Activated gamma-delta T cell treated with Interleukin-2 at 50 U/mL for 16 hours (primary cell): ENCODE results near the gene NLRP12.
"Not testable (repeated sequence)": the region's sequence is repeated elsewhere in the genome, so short reads cannot be mapped to it uniquely, and the experiment has no call there.

ENCODE experiments used
- DNase-seq: peaks from one replicate; pipeline ENCODE4 v3.0.0-alpha.2; 2020

NLRP12 gene

DNA sequence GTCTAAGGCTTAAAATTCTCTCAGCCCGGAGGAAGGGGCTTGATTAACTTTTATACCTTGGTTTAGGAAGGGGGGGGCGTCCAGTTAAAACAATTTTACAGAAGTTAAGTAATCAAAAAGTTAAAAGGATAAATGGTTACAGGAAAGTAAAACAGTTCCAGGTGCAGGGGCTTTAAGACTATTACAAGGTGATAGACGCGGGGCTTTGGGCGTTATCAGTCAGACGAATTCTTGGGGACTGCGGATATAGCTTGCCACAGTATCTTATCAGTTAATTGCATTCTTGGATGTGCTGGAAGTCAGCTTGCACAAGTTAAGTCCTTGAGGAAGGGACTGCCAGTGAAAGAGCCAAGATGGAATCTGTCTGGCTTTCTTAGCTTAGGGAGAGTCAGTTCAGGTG lies 49.6 kb downstream of the NLRP12 start:
- not testable (repeated sequence) for DNase-seq

DNA sequence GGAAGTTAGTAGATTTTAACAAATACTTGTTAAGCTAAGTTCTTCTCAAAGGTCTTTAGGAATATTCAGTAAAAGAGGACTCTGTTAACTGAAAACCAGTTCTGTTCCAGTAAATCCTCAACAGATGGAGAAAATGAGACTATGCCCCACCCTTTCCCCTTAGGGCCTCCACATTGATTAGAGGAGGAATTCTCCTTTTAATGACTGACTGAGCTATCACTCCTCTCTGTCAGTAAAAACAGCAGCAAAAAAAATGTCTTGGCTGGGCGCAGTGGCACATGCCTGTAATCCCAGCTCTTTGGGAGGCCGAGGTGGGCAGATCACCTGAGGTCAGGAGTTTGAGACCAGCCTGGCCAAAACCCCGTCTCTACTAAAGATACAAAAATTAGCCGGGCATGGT lies 50.1 kb downstream of the NLRP12 start:
- DNase-seq: no peak

DNA sequence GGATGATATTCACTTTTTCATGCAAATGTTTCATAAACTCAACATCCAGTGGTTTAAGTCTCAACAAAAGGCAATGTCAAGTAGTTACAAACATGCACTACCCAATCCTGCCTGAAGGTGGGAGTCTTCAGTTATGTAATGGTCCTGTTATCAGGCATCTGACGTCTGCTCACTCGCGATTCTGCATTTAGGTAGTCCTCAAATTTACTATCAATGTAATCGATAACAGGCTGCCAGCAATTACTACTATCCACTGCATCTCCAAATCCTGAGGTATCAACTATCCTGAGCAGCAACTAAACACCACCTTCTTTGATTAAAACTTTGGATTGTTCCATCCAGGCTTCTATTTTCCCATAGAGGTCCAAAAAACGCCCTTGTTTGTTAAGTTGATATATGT lies 51.2 kb downstream of the NLRP12 start:
- peak; percentile 46 for DNase-seq

DNA sequence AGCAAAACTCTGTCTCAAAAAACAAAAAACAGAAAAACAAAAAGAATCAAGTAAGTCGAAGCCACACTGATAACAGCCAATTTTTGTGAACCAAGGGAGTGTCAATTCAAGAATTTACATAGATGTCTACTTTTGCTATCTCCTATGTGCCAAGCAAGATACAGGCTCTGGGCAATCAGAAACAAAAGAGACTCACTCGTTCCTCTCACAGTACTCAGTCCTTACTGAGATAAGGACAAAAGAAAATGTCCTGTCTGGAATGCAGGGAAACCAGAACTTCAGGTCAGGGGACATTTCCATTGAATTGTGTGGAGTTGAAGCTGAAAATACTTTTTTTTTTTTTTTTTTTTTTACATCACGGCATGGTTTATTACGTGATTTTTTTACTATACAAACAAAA lies 53.0 kb downstream of the NLRP12 start:
- DNase-seq: no peak

DNA sequence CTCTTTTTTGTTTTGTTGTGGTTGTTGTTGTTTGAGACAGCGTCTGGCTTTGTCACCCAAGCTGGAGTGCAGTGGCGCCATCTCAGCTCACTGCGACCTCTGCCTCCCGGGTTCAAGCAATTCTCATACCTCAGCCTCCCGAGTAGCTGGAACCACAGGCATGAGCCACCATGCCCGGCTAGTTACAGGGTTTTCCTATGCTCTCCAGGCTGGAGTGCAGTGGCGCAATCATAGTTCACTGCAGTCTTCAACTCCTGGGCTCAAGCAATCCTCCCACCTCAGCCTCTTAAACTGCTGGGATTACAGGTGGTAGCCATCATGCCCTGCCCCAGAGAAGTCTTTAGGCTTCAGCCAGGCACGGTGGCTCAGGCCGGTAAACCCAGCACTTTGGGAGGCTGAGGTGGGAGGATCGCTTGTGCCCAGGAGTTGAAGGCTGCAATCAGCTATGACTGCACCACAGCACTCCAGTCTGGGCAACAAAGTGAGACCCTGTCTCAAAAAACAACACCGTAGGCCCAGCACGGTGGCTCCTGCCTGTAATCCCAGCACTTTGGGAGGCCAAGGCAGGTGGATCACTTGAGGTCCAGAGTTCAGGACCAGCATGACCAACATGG lies 54.3 kb downstream of the NLRP12 start:
- DNase-seq: not testable (repeated sequence)

DNA sequence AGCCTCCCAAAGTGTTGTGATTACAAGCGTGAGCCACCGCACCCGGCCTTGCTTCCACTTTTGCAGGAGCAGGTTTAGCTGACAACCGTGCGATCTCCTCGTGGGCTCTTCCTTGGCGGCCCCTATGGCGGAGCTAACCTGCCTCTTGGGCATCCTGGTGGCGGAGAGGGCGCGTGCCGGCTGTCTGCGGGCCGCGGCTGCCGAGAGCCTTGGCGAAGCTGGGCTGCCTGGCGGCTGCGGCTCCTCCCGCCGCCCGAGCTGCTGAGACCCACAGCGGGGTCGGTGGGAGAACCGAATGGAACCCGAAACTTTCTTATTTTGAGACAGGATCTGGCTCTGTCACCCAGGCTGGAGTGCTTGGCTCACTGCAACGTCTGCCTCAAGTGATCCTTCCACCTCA lies 55.7 kb downstream of the NLRP12 start:
- DNase-seq: no peak

DNA sequence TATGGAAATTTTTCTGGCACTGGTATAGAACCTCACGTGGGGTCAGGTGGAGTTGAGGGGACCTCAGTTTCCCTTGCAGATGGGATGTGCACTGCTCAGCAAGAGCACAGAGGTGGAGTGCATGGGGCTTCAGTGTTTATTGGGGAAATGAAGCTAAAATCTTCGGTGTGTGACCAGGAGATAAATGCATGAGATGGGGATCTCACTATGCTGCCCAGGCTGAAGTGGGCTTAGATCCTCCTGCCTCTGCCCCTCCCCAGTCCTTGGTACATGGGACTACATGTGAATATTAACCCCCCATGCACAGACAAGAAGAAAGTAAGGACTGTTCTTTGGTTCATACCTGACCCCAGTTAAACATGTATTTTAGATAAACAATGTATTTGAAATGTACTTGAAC lies 65.1 kb downstream of the NLRP12 start:
- DNase-seq: not testable (repeated sequence)
